Esophagus muscularis mucosa (tissue), 4 donors: ENCODE measurements around the gene BBC3. TPM values are rescaled to one million over a fixed set of nuclear protein-coding genes. Genes with fewer than 3 reads are reported as not detected.

ENCODE experiments used
- DNase-seq: peaks from one replicate; pipeline ENCODE4 v3.0.0-alpha.2; 2017; ENCODE audit errors: extremely low spot score
- H3K27ac ChIP-seq, 4 donors: fragments of 200-600 bp; sonication (generic); replicated peaks in 1 of 4; 1 replicate in 3 of 4; 2 replicates in 1 of 4; pipeline ENCODE4 v1.5.1; 2016 to 2019; ENCODE audit warnings: mild to moderate bottlenecking in 1 of 4
- H3K27me3 ChIP-seq, 4 donors: fragments of 200-600 bp; sonication (generic); one replicate each; pipeline versions ENCODE4 v1.5.1 to v1.6.0; 2016 to 2019
- H3K36me3 ChIP-seq, 4 donors: fragments of 200-600 bp; sonication (generic); one replicate each; pipeline ENCODE4 v1.5.1; 2016 to 2019
- H3K4me1 ChIP-seq, 4 donors: fragments of 200-600 bp; sonication (generic); one replicate each; pipeline ENCODE4 v1.5.1; 2016 to 2019
- H3K4me3 ChIP-seq, 4 donors: fragments of 200-600 bp; sonication (generic); 1 replicate in 2 of 4; 2 replicates in 2 of 4; pipeline ENCODE4 v1.5.1; 2016 to 2019; ENCODE audit warnings: mild to moderate bottlenecking in 4 of 4, moderate library complexity in 1 of 4
- H3K9me3 ChIP-seq, 4 donors: fragments of 200-600 bp; sonication (generic); 1 replicate in 3 of 4; 2 replicates in 1 of 4; pipeline ENCODE4 v1.5.1; 2016 to 2019
- CTCF ChIP-seq, 3 experiments: fragments of 200-600 bp in 2 of 3; fragments of 450-650 bp in 1 of 3; sonication (generic) in 2 of 3; IDR thresholded peaks; one replicate each; pipeline ENCODE4 v1.5.1; 2017 to 2019; ENCODE audit warnings: antibody characterized with exemption in 3 of 3, mild to moderate bottlenecking in 2 of 3, moderate library complexity in 1 of 3
- EP300 ChIP-seq: sonication (generic); formaldehyde crosslinking; IDR thresholded peaks from one replicate; pipeline ENCODE4 v1.6.1; 2017; ENCODE audit warnings: antibody characterized with exemption
- POLR2A ChIP-seq: fragments of 450-650 bp; IDR thresholded peaks from one replicate; pipeline ENCODE4 v1.6.1; 2017; ENCODE audit warnings: antibody characterized with exemption, moderate library complexity, mild to moderate bottlenecking, low read depth
- POLR2AphosphoS5 ChIP-seq, 2 donors: sonication (generic); formaldehyde crosslinking; IDR thresholded peaks; one replicate each; pipeline ENCODE4 v1.6.1; 2017; ENCODE audit warnings: antibody characterized with exemption in 2 of 2
- WGBS: methylation state at CpG from one replicate; pipeline ENCODE4 v1.1.5; 2018; 5-methylcytosine and 5-hydroxymethylcytosine counted together
- intact Hi-C: fragments of 100-400 bp; cut with DNase I; formaldehyde crosslinking; loops from one replicate; pipeline ENCODE4 v1.15.1; 2023
- total RNA-seq, 4 donors: library from RNA; depleted of rRNA; stranded (reverse); fragments of >200 nt; gene quantifications; one replicate each; pipeline versions ENCODE4 v1.1.0 to v1.2.1, GENCODE V29; 2016

The BBC3 gene
- total RNA-seq, 4 donors from 2014 or later, result 5.0 to 21.3 (median 11.5) TPM

- Histone ChIP-seq H3K27ac (peak overlapping the region; percentile 84 to 89 (median 88)), H3K36me3 (no peaks in the 10 kb centered on the region), H3K4me3 (peak overlapping the region; percentile 44 to 61 (median 48)), H3K9me3 (no peaks in the 10 kb centered on the region), H3K4me1 (peaks cover 36 to 60% (median 55%) of the 10 kb centered on the region in 4 donors), H3K27me3 (no peaks in the 10 kb centered on the region)
- 3% methylated on average over 19 of the region's 46 CpGs for WGBS
- peak; percentile 97 for DNase-seq
- TF ChIP-seq POLR2AphosphoS5 (IDR thresholded peaks at IDR 0.05) (peak; percentile 93 to 97), CTCF (IDR thresholded peaks at IDR 0.05) (peak; percentile 100), POLR2A (no peak), EP300 (no peak)
- intact Hi-C loops, result loop anchor here (1.0 to 2.0 kb wide), 2 partner anchors 33 to 95 kb away; no protein-coding TSS in a partner anchor
Measured at GRCh38 chr19:47243776-47244547, 13.0 kb upstream of the BBC3 start.

GRCh38 chr19:47243364-47243775 is 12.4 kb upstream of the BBC3 start:
- H3K36me3 ChIP-seq, result no peaks in the 10 kb centered on the region
- WGBS, result 21% methylated on average over 6 of the region's 9 CpGs
- H3K27ac ChIP-seq, result peak overlapping the region; percentile 84 to 89 (median 88)
- no peaks in the 10 kb centered on the region for H3K9me3 ChIP-seq
- DNase-seq, result no peak
- H3K4me3 ChIP-seq, result peak overlapping the region; percentile 44 to 61 (median 48)
- no peaks in the 10 kb centered on the region for H3K27me3 ChIP-seq
- no peak for TF ChIP-seq CTCF (IDR thresholded peaks at IDR 0.05)
- TF ChIP-seq POLR2AphosphoS5 (IDR thresholded peaks at IDR 0.05), result no peak
- TF ChIP-seq POLR2A, result no peak
- no peak for TF ChIP-seq EP300
- H3K4me1 ChIP-seq, result peaks cover 36 to 62% (median 55%) of the 10 kb centered on the region in 4 donors
- intact Hi-C loops, result no loop called here

- intact Hi-C loops, result no loop called here
- H3K27ac ChIP-seq, result peak overlapping the region; percentile 84 to 89 (median 88)
Measured at GRCh38 chr19:47241919-47242577, 11.0 kb upstream of the BBC3 start.

More at GRCh38 chr19:47241919-47242577, 11.0 kb upstream of the BBC3 start:
- no peaks in the 10 kb centered on the region for H3K9me3 ChIP-seq
- H3K4me3 ChIP-seq, result no peak overlapping the region
- DNase-seq, result no peak
- peaks cover 33 to 55% (median 50%) of the 10 kb centered on the region in 4 donors for H3K4me1 ChIP-seq
- TF ChIP-seq POLR2AphosphoS5 (IDR thresholded peaks at IDR 0.05), result no peak
- TF ChIP-seq EP300, result no peak
- TF ChIP-seq POLR2A, result no peak
- no peak for TF ChIP-seq CTCF (IDR thresholded peaks at IDR 0.05)
- WGBS, result 85% methylated on average over 7 of the region's 7 CpGs
- no peaks in the 10 kb centered on the region for H3K36me3 ChIP-seq
- H3K27me3 ChIP-seq, result no peaks in the 10 kb centered on the region
